Measurements from ENCODE around the gene BIK. TPM values are rescaled to one million over a fixed set of nuclear protein-coding genes. Genes with fewer than 3 reads are reported as not detected.

Gene BIK
- total RNA-seq, 3 donors from 2014 or later = 8.4 to 28.3 (median 20.6) TPM

- no peaks in the 10 kb centered on the region for H3K9me3 ChIP-seq
- no peak for TF ChIP-seq CTCF (IDR thresholded peaks at IDR 0.05)
- peaks cover 5% of the 10 kb centered on the region for H3K36me3 ChIP-seq (ENCODE audit: low read depth)
- intact Hi-C loops (cut with DNase I, micrococcal nuclease) = no loop called here
- DNase-seq = no peak
- no peak overlapping the region for H3K4me3 ChIP-seq
- no peak for ATAC-seq
- H3K4me1 ChIP-seq (ENCODE audit: low read depth) = peaks cover 28% of the 10 kb centered on the region
These were observed 55.8 kb downstream of the BIK start for GRCh38 chr22:43166132-43166930.

GRCh38 chr22:43167001-43167589 lies 56.5 kb downstream of the BIK start:
- intact Hi-C loops (cut with DNase I, micrococcal nuclease) = no loop called here
- Histone ChIP-seq H3K9me3 (no peaks in the 10 kb centered on the region), H3K36me3 (ENCODE audit: low read depth) (peaks cover 5% of the 10 kb centered on the region), H3K4me3 (no peak overlapping the region), H3K4me1 (ENCODE audit: low read depth) (peaks cover 28% of the 10 kb centered on the region)
- ATAC-seq = no peak
- DNase-seq = no peak
- no peak for TF ChIP-seq CTCF (IDR thresholded peaks at IDR 0.05)

DNA sequence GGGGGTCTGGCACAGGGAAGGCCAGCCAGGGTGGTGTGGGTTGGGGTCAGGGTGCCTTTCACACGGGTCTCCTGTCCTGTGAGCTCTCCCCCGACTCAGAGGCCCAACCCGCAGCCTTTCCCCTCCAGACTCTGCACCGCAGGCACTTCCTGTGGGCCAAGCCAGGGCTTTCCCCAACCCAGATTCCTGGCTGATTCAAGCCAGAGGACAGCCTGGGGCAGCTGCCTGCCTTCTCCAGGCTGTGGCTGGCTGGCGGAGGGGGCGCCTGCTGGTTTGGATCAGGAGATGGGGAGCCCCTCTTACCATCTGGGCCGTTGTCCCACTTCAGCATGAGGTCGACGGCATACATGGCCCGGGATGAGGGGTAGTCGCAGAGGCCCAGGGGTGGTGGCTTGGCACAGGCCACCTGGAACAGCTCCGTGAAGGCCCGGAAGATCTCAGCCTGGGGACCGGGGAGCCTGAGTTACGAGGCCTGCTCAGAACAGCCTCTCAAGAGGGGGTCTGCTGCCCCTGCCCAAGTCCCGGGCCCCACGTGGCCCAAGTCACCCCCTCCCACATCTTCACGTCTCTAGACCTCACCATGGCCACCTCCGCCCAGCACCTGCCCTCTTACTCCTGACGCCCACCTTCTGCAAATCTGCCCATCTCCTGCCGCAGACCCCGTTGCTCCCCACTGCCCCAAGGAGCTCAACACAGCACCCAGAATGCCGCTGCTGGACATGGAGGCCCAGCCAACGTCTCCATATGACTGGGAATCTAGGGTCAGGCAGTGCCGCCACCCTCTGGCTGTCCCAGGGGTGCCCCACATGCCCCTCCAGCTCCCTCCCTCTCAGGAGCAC lies 58.1 kb downstream of the BIK start:
- Histone ChIP-seq H3K9me3 (no peaks in the 10 kb centered on the region), H3K4me3 (no peak overlapping the region), H3K36me3 (ENCODE audit: low read depth) (peaks cover 5% of the 10 kb centered on the region), H3K4me1 (ENCODE audit: low read depth) (peaks cover 14% of the 10 kb centered on the region)
- DNase-seq = peak in 1 of 3 donors; percentile 41
- no peak for TF ChIP-seq CTCF (IDR thresholded peaks at IDR 0.05)
- intact Hi-C loops (cut with DNase I, micrococcal nuclease) = no loop called here
- no peak for ATAC-seq

DNA sequence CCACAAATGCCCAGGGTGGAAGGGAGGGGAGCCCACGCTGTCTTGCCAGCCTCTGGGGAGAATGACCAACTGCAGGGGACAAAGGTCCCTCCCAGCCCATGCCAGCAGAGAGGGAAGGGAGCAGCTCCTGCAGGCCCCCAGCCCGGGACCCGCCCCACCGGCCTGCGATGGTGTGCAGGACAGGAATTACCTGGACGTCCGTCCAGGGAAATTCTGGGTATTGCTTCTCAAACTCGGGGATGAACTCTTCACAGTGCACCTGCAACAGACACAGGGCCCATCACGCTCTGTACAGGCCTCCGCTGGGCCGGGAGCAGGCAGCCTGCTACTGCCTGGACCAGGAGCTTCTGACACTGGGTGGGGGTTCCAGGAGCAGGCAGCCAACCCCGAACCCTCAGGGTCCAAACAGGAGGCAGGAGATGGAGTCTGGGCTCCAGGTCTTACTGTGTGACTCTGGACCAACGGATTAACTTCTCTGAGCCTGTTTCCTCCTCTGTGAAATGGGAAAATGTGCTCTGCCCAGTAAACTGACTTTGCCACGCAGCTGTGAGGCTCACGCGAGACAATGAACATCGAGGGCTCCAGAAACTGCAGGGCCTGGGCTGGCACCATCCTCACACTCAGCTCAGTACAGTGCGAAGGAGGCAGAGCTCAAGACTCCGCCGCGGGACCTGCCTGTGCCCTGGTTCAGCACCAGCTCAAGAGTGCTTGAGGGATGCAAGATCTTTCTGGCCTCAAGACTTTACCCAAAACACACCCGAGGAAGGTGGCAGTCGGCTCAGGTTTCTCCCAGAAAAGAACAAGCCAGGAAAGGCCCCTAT lies 59.0 kb downstream of the BIK start:
- intact Hi-C loops (cut with DNase I, micrococcal nuclease) = no loop called here
- no peak for TF ChIP-seq CTCF (IDR thresholded peaks at IDR 0.05)
- H3K9me3 ChIP-seq = no peaks in the 10 kb centered on the region
- no peak overlapping the region for H3K4me3 ChIP-seq
- ATAC-seq (no peak), DNase-seq (peak in 1 of 3 donors; percentile 39)
- H3K4me1 ChIP-seq (ENCODE audit: low read depth) = peaks cover 12% of the 10 kb centered on the region
- peaks cover 5% of the 10 kb centered on the region for H3K36me3 ChIP-seq (ENCODE audit: low read depth)

DNA sequence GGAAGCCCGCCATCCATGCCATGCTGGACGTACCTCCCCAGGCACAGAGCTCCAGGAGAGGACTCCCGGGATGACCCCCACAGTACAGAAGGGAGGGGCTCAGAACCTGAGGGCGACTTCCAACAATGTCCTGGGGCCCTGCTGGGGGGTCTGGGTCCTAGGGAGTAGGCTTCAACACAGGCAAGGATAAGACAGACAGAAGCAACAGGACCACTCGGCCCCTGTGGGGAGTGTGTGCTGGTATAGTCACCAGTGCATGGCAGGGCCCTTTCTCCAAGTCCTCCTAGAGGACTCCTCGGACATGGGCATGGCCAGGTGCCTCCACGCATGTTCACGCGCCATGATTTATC lies 59.6 kb downstream of the BIK start:
- Histone ChIP-seq H3K4me1 (ENCODE audit: low read depth) (peaks cover 12% of the 10 kb centered on the region), H3K36me3 (ENCODE audit: low read depth) (peaks cover 5% of the 10 kb centered on the region), H3K9me3 (no peaks in the 10 kb centered on the region), H3K4me3 (no peak overlapping the region)
- TF ChIP-seq CTCF (IDR thresholded peaks at IDR 0.05) = no peak
- ATAC-seq (no peak), DNase-seq (peak in 2 of 3 donors; percentile 28 to 41)
- intact Hi-C loops (cut with DNase I, micrococcal nuclease) = no loop called here

All from mucosa of descending colon (tissue), 3 donors.